Measurements from ENCODE around the gene DDX28.

Gene DDX28

GRCh38 chr16:68022728-68023537 lies at the start of gene DDX28, which contains the start of gene DUS2:
DDX28 (minus strand) TSS chr16:68023232; CDS start chr16:68023202, 30 bp downstream.
DUS2 (plus strand) TSS chr16:68023284; CDS start chr16:68038024, 14,740 bp downstream.
- DNase-seq (ENCODE audit: extremely low spot score) = peak; percentile 92
- TF ChIP-seq, protein P1, sequence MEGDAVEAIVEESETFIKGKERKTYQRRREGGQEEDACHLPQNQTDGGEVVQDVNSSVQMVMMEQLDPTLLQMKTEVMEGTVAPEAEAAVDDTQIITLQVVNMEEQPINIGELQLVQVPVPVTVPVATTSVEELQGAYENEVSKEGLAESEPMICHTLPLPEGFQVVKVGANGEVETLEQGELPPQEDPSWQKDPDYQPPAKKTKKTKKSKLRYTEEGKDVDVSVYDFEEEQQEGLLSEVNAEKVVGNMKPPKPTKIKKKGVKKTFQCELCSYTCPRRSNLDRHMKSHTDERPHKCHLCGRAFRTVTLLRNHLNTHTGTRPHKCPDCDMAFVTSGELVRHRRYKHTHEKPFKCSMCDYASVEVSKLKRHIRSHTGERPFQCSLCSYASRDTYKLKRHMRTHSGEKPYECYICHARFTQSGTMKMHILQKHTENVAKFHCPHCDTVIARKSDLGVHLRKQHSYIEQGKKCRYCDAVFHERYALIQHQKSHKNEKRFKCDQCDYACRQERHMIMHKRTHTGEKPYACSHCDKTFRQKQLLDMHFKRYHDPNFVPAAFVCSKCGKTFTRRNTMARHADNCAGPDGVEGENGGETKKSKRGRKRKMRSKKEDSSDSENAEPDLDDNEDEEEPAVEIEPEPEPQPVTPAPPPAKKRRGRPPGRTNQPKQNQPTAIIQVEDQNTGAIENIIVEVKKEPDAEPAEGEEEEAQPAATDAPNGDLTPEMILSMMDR (IDR thresholded peaks at IDR 0.05; ENCODE audit: control extremely low read depth, extremely low read depth, low read depth, missing control alignments) = peak; percentile 17
- ChIA-PET POLR2A (interaction anchor here (0.6 kb wide), 2 partner anchors 24 to 174 kb away, joined by 3 to 4 read pairs; no protein-coding TSS in a partner anchor), CTCF (interaction anchor here (0.9 to 2.9 kb wide), 9 partner anchors 12 to 306 kb away, joined by 3 to 25 read pairs (median 4); no protein-coding TSS in a partner anchor)

DNA sequence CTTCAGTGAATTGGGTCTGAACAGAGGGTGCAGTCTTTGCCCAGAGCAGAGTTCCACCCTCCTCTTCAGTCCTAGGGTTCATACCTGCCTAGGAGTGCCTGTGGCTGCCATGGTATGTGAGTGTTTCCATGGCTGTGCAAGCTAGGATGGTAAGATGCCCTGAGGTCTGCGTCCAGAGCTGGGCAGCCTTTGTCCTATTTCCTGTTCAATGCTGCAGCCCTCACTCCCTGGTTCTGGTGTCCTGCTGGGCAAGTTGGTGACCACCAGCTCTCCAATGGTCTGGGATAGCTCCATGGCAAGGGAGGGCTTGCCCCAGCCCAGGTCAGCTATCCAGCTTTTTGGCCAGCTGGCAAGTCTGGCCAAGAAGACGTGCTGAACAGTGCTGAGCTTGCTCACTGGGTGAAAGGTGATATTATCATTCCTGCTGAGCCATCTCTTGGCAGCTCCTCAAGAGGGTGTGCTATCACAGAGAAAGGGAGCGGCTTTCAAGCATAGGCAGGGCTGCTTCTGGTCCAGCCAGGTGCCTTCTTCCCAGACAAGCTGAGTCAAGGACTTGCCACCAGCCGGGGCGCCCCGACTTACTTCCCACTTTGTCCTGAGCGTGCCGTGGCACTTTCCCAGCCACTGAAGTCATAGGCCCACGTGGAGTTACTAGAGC lies 49.1 kb upstream of the DDX28 start:
- TF ChIP-seq, protein P1 (IDR thresholded peaks at IDR 0.05; ENCODE audit: control extremely low read depth, extremely low read depth, low read depth, missing control alignments) = no peak
- POLR2A ChIA-PET = no interaction called here
- no peak for DNase-seq (ENCODE audit: extremely low spot score)
- CTCF ChIA-PET = interaction anchor here (0.8 to 4.3 kb wide), 12 partner anchors 11 to 231 kb away, joined by 3 to 22 read pairs (median 4); partner anchors contain the start of gene NFATC3

DNA sequence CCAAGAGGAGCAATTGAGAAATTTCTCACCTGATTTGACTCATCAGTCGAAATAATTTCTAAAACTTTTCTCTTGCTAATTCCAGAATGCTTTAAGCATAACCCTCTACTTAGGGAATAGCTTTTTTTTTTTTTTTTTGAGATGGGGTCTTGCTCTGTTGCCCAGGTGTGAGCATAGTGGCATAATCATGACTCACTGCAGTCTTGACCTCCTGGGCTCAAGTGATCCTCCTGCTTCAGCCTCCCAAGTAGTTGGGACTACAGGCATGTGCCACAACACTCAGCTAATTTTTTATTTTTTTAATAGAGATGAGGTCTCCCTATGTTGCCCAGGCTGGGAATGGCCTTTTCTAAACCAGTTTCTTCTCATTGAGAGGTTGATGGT lies 48.5 kb upstream of the DDX28 start:
- ChIA-PET POLR2A (interaction anchor here (0.6 kb wide), 1 partner anchor 510 kb away, joined by 3 read pairs; no protein-coding TSS in a partner anchor), CTCF (interaction anchor here (0.8 to 4.3 kb wide), 12 partner anchors 10 to 255 kb away, joined by 3 to 22 read pairs (median 4); partner anchors contain the start of gene NFATC3)
- TF ChIP-seq, protein P1 (IDR thresholded peaks at IDR 0.05; ENCODE audit: control extremely low read depth, extremely low read depth, low read depth, missing control alignments) = no peak
- DNase-seq (ENCODE audit: extremely low spot score) = no peak

GRCh38 chr16:68070806-68071517 lies 47.9 kb upstream of the DDX28 start:
- POLR2A ChIA-PET = interaction anchor here (0.6 to 1.2 kb wide), 2 partner anchors 14 to 509 kb away, joined by 3 to 5 read pairs; partner anchors contain the start of gene NFATC3
- DNase-seq (ENCODE audit: extremely low spot score) = peak; percentile 62
- CTCF ChIA-PET = interaction anchor here (0.8 to 4.3 kb wide), 13 partner anchors 10 to 258 kb away, joined by 3 to 22 read pairs (median 5); partner anchors contain the start of gene NFATC3
- TF ChIP-seq, protein P1 (IDR thresholded peaks at IDR 0.05; ENCODE audit: control extremely low read depth, extremely low read depth, low read depth, missing control alignments) = no peak

GRCh38 chr16:68070249-68070730 lies 47.3 kb upstream of the DDX28 start:
- peak; percentile 65 for DNase-seq (ENCODE audit: extremely low spot score)
- POLR2A ChIA-PET = interaction anchor here (1.2 kb wide), 1 partner anchor 14 kb away, joined by 5 read pairs; the partner anchor contains the start of gene NFATC3
- CTCF ChIA-PET = interaction anchor here (0.8 to 2.9 kb wide), 13 partner anchors 9 to 258 kb away, joined by 3 to 15 read pairs (median 5); partner anchors contain the start of gene NFATC3
- TF ChIP-seq, protein P1 (IDR thresholded peaks at IDR 0.05; ENCODE audit: control extremely low read depth, extremely low read depth, low read depth, missing control alignments) = no peak

Data from GM10248 (cell line).